H9 (cell line): Measurements from ENCODE around the gene GPR34. TPM values are rescaled to one million over a fixed set of nuclear protein-coding genes. Genes with fewer than 3 reads are reported as not detected.

Experiments
- DNase-seq: peaks from one replicate; pipeline ENCODE4 v3.0.0-alpha.2; 2017
- H2AFZ ChIP-seq: one replicate; pipeline ENCODE4 v1.6.1; 2013; ENCODE audit warnings: mild to moderate bottlenecking, low read length, control low read depth, moderate library complexity
- H2AK5ac ChIP-seq: 2 replicates; pipeline ENCODE4 v1.6.1; 2013; ENCODE audit warnings: low read length, control low read depth, mixed read lengths; ENCODE audit not compliant: insufficient read length
- H2BK120ac ChIP-seq: one replicate; pipeline ENCODE4 v1.6.1; 2013; ENCODE audit warnings: low read depth, mild to moderate bottlenecking, low read length, control low read depth, inconsistent platforms; ENCODE audit not compliant: poor library complexity, severe bottlenecking
- H2BK12ac ChIP-seq: 2 replicates; pipeline ENCODE4 v1.6.1; 2013; ENCODE audit warnings: low read length, control low read depth, mixed read lengths, low read depth; ENCODE audit not compliant: insufficient read length
- H2BK15ac ChIP-seq: 2 replicates; pipeline ENCODE4 v1.6.1; 2013; ENCODE audit warnings: low read depth, low read length, control low read depth
- H2BK20ac ChIP-seq: one replicate; pipeline ENCODE4 v1.6.1; 2013; ENCODE audit warnings: low read depth, mild to moderate bottlenecking, low read length, control low read depth, inconsistent platforms; ENCODE audit not compliant: poor library complexity, severe bottlenecking
- H2BK5ac ChIP-seq: 2 replicates; pipeline ENCODE4 v1.6.1; 2013; ENCODE audit warnings: low read length, control low read depth, mixed read lengths; ENCODE audit not compliant: insufficient read length
- H3K14ac ChIP-seq: 2 replicates; pipeline ENCODE4 v1.6.1; 2013; ENCODE audit warnings: low read length, control low read depth; ENCODE audit not compliant: insufficient read depth
- H3K18ac ChIP-seq: 2 replicates; pipeline ENCODE4 v1.6.1; 2013; ENCODE audit warnings: low read depth, mild to moderate bottlenecking, mixed read lengths, low read length, control low read depth; ENCODE audit not compliant: insufficient read length
- H3K23ac ChIP-seq: 2 replicates; pipeline ENCODE4 v1.6.1; 2013; ENCODE audit warnings: low read length, control low read depth, mixed read lengths, low read depth; ENCODE audit not compliant: insufficient read length
- H3K23me2 ChIP-seq: 2 replicates; pipeline ENCODE4 v1.6.1; 2013; ENCODE audit warnings: low read depth, mild to moderate bottlenecking, mixed read lengths, low read length, control low read depth; ENCODE audit not compliant: insufficient read length, poor library complexity, severe bottlenecking
- H3K27ac ChIP-seq: 2 replicates; pipeline ENCODE4 v1.5.1; 2013; ENCODE audit warnings: low read length, control low read depth, mixed read lengths, low read depth; ENCODE audit not compliant: insufficient read length
- H3K27me3 ChIP-seq: 2 replicates; pipeline ENCODE4 v1.6.1; 2013; ENCODE audit warnings: low read length, control low read depth, inconsistent platforms; ENCODE audit not compliant: insufficient read depth
- H3K4ac ChIP-seq: 2 replicates; pipeline ENCODE4 v1.6.1; 2013; ENCODE audit warnings: low read depth, mild to moderate bottlenecking, control low read depth, inconsistent platforms, low read length, moderate library complexity
- H3K4me1 ChIP-seq: 2 replicates; pipeline ENCODE4 v1.6.1; 2013; ENCODE audit warnings: low read length, control low read depth, inconsistent platforms; ENCODE audit not compliant: insufficient read depth
- H3K4me2 ChIP-seq: 2 replicates; pipeline ENCODE4 v1.6.1; 2013; ENCODE audit warnings: low read length, control low read depth, mixed read lengths; ENCODE audit not compliant: insufficient read length, insufficient read depth
- H3K56ac ChIP-seq: 2 replicates; pipeline ENCODE4 v1.6.1; 2013; ENCODE audit warnings: low read depth, mild to moderate bottlenecking, mixed read lengths, low read length, control low read depth; ENCODE audit not compliant: insufficient read length
- H3K79me1 ChIP-seq: 2 replicates; pipeline ENCODE4 v1.6.1; 2013; ENCODE audit warnings: low read depth, mild to moderate bottlenecking, moderate library complexity, low read length, control low read depth, inconsistent platforms; ENCODE audit not compliant: insufficient read depth, poor library complexity, severe bottlenecking
- H3K79me2 ChIP-seq: 2 replicates; pipeline ENCODE4 v1.6.1; 2013; ENCODE audit warnings: low read length, control low read depth, inconsistent platforms; ENCODE audit not compliant: insufficient read depth
- H3K9ac ChIP-seq: 2 replicates; pipeline ENCODE4 v1.6.1; 2013; ENCODE audit warnings: low read length, control low read depth, mixed read lengths; ENCODE audit not compliant: insufficient read length; ENCODE audit errors: extremely low read depth
- H3K9me3 ChIP-seq: one replicate; pipeline ENCODE4 v1.6.1; 2013; ENCODE audit warnings: low read depth, low read length, inconsistent platforms; ENCODE audit not compliant: control insufficient read depth
- H3T11ph ChIP-seq: one replicate; pipeline ENCODE4 v1.6.1; 2013; ENCODE audit warnings: mild to moderate bottlenecking, low read length, control low read depth, inconsistent platforms
- H4K20me1 ChIP-seq: one replicate; pipeline ENCODE4 v1.6.1; 2013; ENCODE audit not compliant: control insufficient read depth, insufficient read length, insufficient read depth
- H4K5ac ChIP-seq: 2 replicates; pipeline ENCODE4 v1.6.1; 2013; ENCODE audit warnings: low read depth, mild to moderate bottlenecking, mixed read lengths, low read length, control low read depth; ENCODE audit not compliant: insufficient read length
- H4K8ac ChIP-seq: replicated peaks from 2 replicates; pipeline ENCODE4 v1.6.1; 2013; ENCODE audit warnings: low read length, control low read depth, mixed read lengths, low read depth; ENCODE audit not compliant: insufficient read length
- H4K91ac ChIP-seq: 2 replicates; pipeline ENCODE4 v1.6.1; 2013; ENCODE audit warnings: low read depth, mild to moderate bottlenecking, moderate library complexity, mixed read lengths, low read length, control low read depth; ENCODE audit not compliant: insufficient read length
- H3K27ac Mint-ChIP-seq, 3 experiments: 2 replicates in 2 of 3; 3 replicates in 1 of 3; pipeline ENCODE4 v1.8.0; 2020 to 2021; ENCODE audit warnings: mixed read lengths in 3 of 3, mild to moderate bottlenecking in 1 of 3, moderate library complexity in 1 of 3
- H3K27me3 Mint-ChIP-seq: 2 replicates; pipeline ENCODE4 v1.8.0; 2021; ENCODE audit warnings: low read depth, mild to moderate bottlenecking, moderate library complexity, mixed read lengths
- H3K36me3 Mint-ChIP-seq, 3 experiments: 2 replicates in 2 of 3; 3 replicates in 1 of 3; pipeline ENCODE4 v1.8.0; 2020 to 2021; ENCODE audit warnings: low read depth in 3 of 3, mixed read lengths in 3 of 3; ENCODE audit not compliant: insufficient read depth in 1 of 3
- H3K4me1 Mint-ChIP-seq, 2 experiments: 2 replicates each; pipeline ENCODE4 v1.8.0; 2020; ENCODE audit warnings: mixed read lengths in 2 of 2
- H3K4me3 Mint-ChIP-seq, 2 experiments: 2 replicates in 1 of 2; 3 replicates in 1 of 2; pipeline ENCODE4 v1.8.0; 2020 to 2021; ENCODE audit warnings: mild to moderate bottlenecking in 2 of 2, mixed read lengths in 2 of 2, moderate library complexity in 1 of 2
- H3K9me3 Mint-ChIP-seq, 2 experiments: 2 replicates in 1 of 2; 3 replicates in 1 of 2; pipeline ENCODE4 v1.8.0; 2020; ENCODE audit warnings: mild to moderate bottlenecking in 2 of 2, mixed read lengths in 2 of 2, moderate library complexity in 1 of 2
- WGBS: extraction: QIAGEN DNeasy Blood & Tissue Kit; methylation state at CpG from one replicate; pipeline ENCODE4 v1.1.7; 2013; ENCODE audit warnings: missing lambda C conversion rate, low lambda C conversion rate, mixed read lengths; ENCODE audit not compliant: insufficient read length; ENCODE audit errors: extremely low coverage; 5-methylcytosine and 5-hydroxymethylcytosine counted together
- total RNA-seq: library from RNA; stranded (reverse); gene quantifications from 2 replicates; pipeline ENCODE4 v1.2.1, GENCODE V29; 2021
- TF ChIP-seq, protein P1 (sequence below): fragments of 200-600 bp; sonication (generic); conservative IDR thresholded peaks from 3 replicates; pipeline ENCODE4 v1.8.0; 2021; ENCODE audit warnings: antibody characterized with exemption, mild to moderate bottlenecking

Gene GPR34
- total RNA-seq, 1 experiment from 2014 or later, result not detected

DNA sequence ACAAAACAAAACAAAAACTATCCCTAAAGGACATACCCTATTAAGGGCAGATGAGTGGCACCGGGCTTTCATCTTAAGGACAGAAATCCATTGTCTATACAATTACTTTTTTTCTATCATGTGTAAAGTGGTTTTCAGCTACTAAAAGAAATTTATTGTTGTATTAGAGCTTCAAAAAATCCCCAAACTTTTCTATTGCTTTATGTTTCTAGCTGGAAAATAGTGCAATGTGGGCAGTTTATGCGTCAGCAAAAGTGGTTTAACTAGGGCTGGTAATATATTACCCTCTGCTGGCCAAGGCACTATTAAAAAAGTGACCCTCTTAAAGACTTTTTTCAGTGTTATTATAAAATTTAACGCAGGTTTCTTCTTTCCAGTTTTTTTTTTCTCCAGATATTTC, 19.7 kb downstream of the GPR34 start:
- Histone ChIP-seq H2BK5ac (no peak overlapping the region), H4K8ac (no peak overlapping the region), H3K56ac (no peak overlapping the region), H3K79me1 (no peaks in the 10 kb centered on the region), H2BK20ac (no peak overlapping the region), H2AK5ac (no peak overlapping the region), H2BK12ac (no peak overlapping the region), H2AFZ (no peak overlapping the region), H4K5ac (no peak overlapping the region), H3K4ac (no peak overlapping the region), H3K4me1 (peaks cover 14% of the 10 kb centered on the region; the same call in 1 of the 2 replicates), H3T11ph (no peak overlapping the region), H3K9ac (no peak overlapping the region), H3K27me3 (no peaks in the 10 kb centered on the region), H3K27ac (no peak overlapping the region), H3K9me3 (no peaks in the 10 kb centered on the region), H4K20me1 (no peaks in the 10 kb centered on the region), H2BK120ac (no peak overlapping the region), H3K23me2 (no peaks in the 10 kb centered on the region), H3K79me2 (no peaks in the 10 kb centered on the region), H4K91ac (no peak overlapping the region), H3K18ac (no peak overlapping the region), H2BK15ac (no peak overlapping the region), H3K14ac (no peak overlapping the region), H3K23ac (no peak overlapping the region), H3K4me2 (no peak overlapping the region)
- WGBS, result no CpG with 5 or more reads among the region's 3 CpGs
- DNase-seq, result no peak
- H3K9me3 Mint-ChIP-seq, result peaks cover 48 to 56% of the 10 kb centered on the region in 2 experiments
- H3K27ac Mint-ChIP-seq, result no peak overlapping the region
- H3K4me1 Mint-ChIP-seq, result peaks cover 28 to 44% of the 10 kb centered on the region in 2 experiments
- H3K36me3 Mint-ChIP-seq, result peaks cover 3 to 7% (median 6%) of the 10 kb centered on the region in 3 experiments; a peak in 4 of 7 replicates
- no peak overlapping the region for H3K4me3 Mint-ChIP-seq
- H3K27me3 Mint-ChIP-seq, result no peaks in the 10 kb centered on the region
- TF ChIP-seq, protein P1, sequence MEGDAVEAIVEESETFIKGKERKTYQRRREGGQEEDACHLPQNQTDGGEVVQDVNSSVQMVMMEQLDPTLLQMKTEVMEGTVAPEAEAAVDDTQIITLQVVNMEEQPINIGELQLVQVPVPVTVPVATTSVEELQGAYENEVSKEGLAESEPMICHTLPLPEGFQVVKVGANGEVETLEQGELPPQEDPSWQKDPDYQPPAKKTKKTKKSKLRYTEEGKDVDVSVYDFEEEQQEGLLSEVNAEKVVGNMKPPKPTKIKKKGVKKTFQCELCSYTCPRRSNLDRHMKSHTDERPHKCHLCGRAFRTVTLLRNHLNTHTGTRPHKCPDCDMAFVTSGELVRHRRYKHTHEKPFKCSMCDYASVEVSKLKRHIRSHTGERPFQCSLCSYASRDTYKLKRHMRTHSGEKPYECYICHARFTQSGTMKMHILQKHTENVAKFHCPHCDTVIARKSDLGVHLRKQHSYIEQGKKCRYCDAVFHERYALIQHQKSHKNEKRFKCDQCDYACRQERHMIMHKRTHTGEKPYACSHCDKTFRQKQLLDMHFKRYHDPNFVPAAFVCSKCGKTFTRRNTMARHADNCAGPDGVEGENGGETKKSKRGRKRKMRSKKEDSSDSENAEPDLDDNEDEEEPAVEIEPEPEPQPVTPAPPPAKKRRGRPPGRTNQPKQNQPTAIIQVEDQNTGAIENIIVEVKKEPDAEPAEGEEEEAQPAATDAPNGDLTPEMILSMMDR, result no peak
